ENCODE measurements around the gene SLC24A4. TPM values are rescaled to one million over a fixed set of nuclear protein-coding genes. Genes with fewer than 3 reads are reported as not detected.
A peak's percentile ranks its signal among the peaks of the same experiment; 100 is the strongest.

SLC24A4 gene
- total RNA-seq, 1 donor from 2014 or later, result not detected

DNA sequence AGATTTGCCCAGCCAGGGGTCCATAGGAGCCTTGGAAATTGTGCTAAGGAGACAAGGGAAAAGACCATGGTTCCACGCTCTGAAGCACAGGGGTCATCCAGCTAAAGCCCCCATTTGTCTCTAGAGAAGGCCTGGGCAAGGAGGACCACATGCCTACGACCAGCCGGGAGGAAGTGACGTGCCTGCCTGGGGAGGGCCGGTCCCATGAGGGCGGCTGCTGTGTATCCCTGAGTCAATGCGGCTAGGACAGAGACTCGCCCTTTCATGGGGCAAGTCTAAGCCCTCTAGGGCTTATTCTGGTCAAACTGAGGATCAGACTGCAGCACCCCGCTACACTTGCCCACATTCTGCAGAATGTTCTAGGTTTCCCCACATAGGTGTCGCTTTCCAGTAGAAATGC lies 170.1 kb downstream of the SLC24A4 start:
- DNase-seq (ENCODE audit: low spot score in 2 of 2, unreplicated experiment in 2 of 2), result peak in 1 of 2 experiments; percentile 16
- TF ChIP-seq, protein P1, sequence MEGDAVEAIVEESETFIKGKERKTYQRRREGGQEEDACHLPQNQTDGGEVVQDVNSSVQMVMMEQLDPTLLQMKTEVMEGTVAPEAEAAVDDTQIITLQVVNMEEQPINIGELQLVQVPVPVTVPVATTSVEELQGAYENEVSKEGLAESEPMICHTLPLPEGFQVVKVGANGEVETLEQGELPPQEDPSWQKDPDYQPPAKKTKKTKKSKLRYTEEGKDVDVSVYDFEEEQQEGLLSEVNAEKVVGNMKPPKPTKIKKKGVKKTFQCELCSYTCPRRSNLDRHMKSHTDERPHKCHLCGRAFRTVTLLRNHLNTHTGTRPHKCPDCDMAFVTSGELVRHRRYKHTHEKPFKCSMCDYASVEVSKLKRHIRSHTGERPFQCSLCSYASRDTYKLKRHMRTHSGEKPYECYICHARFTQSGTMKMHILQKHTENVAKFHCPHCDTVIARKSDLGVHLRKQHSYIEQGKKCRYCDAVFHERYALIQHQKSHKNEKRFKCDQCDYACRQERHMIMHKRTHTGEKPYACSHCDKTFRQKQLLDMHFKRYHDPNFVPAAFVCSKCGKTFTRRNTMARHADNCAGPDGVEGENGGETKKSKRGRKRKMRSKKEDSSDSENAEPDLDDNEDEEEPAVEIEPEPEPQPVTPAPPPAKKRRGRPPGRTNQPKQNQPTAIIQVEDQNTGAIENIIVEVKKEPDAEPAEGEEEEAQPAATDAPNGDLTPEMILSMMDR (IDR thresholded peaks at IDR 0.05; ENCODE audit: unreplicated experiment), result no peak
- H3K27me3 Mint-ChIP-seq (ENCODE audit: low read depth), result no peaks in the 10 kb centered on the region
- H3K27ac Mint-ChIP-seq, result no peak overlapping the region
- H3K36me3 Mint-ChIP-seq, result no peaks in the 10 kb centered on the region
- H3K4me1 Mint-ChIP-seq, result peaks cover 3% of the 10 kb centered on the region
- no peak overlapping the region for H3K4me3 Mint-ChIP-seq
- H3K9me3 Mint-ChIP-seq, result no peaks in the 10 kb centered on the region

DNA sequence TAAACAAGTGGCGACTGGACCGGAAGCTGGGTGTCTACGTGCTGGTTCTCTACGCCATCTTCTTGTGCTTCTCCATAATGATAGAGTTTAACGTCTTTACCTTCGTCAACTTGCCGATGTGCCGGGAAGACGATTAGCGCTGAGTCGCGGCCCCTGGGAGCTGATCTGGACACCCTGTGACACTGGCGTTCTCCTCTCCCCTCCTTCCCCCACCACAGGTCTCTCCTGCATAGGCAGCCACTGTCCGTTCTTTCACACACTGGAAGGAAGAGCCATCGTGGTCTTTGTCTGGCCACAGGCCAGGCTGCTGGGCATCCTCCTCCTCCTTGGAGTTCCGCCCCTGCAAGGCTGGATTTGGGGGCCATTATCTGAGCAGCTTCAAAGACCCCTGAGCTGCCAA lies 170.5 kb downstream of the SLC24A4 start:
- DNase-seq (ENCODE audit: low spot score in 2 of 2, unreplicated experiment in 2 of 2), result peak in 1 of 2 experiments; percentile 19
- no peaks in the 10 kb centered on the region for H3K27me3 Mint-ChIP-seq (ENCODE audit: low read depth)
- H3K9me3 Mint-ChIP-seq, result no peaks in the 10 kb centered on the region
- no peak overlapping the region for H3K4me3 Mint-ChIP-seq
- H3K36me3 Mint-ChIP-seq, result no peaks in the 10 kb centered on the region
- no peak overlapping the region for H3K27ac Mint-ChIP-seq
- TF ChIP-seq, protein P1 (IDR thresholded peaks at IDR 0.05; ENCODE audit: unreplicated experiment), result no peak
- H3K4me1 Mint-ChIP-seq, result peaks cover 3% of the 10 kb centered on the region

DNA sequence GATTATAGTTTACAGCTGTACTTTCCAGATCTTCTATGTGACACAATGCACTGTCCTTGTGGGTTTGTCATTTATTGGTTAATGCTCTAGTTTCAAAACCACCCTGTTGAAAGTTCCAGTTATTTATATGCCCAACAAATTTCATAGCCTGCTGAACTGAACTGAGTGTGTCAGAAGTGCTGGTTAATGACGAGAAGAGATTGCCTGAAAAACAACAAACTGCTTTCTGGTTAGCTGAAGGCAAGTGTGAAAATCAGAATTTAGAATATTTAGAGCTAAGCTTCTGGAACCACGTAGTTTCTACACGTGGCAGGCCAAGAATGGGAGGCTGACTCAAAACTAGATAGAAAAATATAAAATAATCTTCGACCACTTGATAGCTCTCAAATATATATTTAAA lies 171.5 kb downstream of the SLC24A4 start:
- TF ChIP-seq, protein P1 (IDR thresholded peaks at IDR 0.05; ENCODE audit: unreplicated experiment), result no peak
- no peaks in the 10 kb centered on the region for H3K9me3 Mint-ChIP-seq
- H3K27ac Mint-ChIP-seq, result no peak overlapping the region
- no peak for DNase-seq (ENCODE audit: low spot score in 2 of 2, unreplicated experiment in 2 of 2)
- no peaks in the 10 kb centered on the region for H3K27me3 Mint-ChIP-seq (ENCODE audit: low read depth)
- no peaks in the 10 kb centered on the region for H3K36me3 Mint-ChIP-seq
- peaks cover 3% of the 10 kb centered on the region for H3K4me1 Mint-ChIP-seq
- H3K4me3 Mint-ChIP-seq, result no peak overlapping the region

DNA sequence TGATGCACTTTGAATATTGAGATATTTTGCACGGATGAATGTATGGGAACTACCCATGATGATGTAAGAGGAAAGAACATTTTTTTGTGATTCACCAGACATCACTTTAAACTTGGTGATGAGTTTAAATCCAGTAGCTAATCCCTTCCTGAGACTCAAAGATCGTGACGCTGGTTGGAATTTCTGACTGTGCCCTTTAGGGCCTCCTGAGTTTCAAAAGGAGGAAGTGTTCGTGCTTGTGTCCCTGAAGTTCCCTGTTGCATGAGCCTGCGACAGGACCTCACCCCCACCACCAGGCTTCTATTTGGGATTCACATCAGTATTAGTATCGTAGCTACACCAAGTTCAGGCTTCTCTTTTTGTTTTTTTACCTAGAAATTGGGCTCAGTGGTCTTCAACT lies 172.1 kb downstream of the SLC24A4 start:
- Mint-ChIP-seq H3K36me3 (no peaks in the 10 kb centered on the region), H3K9me3 (no peaks in the 10 kb centered on the region), H3K4me1 (peaks cover 3% of the 10 kb centered on the region), H3K4me3 (no peak overlapping the region), H3K27me3 (ENCODE audit: low read depth) (no peaks in the 10 kb centered on the region), H3K27ac (no peak overlapping the region)
- DNase-seq (ENCODE audit: low spot score in 2 of 2, unreplicated experiment in 2 of 2), result no peak
- TF ChIP-seq, protein P1 (IDR thresholded peaks at IDR 0.05; ENCODE audit: unreplicated experiment), result no peak

DNA sequence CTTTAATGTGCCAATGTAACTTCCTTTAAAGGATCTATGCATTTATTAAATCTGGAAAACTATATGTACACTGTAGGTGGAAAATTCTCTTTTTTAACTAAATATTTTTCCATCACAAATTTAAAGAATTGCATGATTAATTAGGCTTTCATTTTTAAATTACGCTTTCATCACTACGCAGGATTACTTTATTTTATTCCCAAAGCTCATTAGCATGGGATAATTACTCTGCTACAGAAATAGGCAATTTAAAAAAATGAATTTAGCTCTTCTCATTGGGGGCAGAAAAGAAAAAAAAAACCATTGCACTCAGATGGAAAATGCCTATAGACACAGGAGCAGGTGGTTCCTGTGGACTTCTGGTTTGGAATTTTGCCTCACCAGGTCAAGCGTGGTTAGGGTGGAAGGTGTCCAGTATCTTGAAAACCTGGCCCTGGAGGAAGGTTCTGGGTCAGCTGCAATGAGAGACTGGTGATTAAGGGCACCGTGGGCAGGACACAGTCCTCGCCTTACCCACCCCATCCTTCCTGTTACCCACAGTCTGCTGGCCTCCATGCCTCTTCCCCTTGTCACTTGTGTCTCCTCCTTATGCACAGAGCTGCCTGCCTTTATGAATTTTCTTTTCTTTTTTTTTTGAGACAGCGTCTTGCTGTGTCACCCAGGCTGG lies 173.4 kb downstream of the SLC24A4 start:
- peaks cover 3% of the 10 kb centered on the region for H3K4me1 Mint-ChIP-seq

More for the DNA sequence above, 173.4 kb downstream of the SLC24A4 start:
- Mint-ChIP-seq H3K27ac (no peak overlapping the region), H3K27me3 (ENCODE audit: low read depth) (no peaks in the 10 kb centered on the region), H3K4me3 (no peak overlapping the region), H3K36me3 (no peaks in the 10 kb centered on the region), H3K9me3 (no peaks in the 10 kb centered on the region)
- TF ChIP-seq, protein P1 (IDR thresholded peaks at IDR 0.05; ENCODE audit: unreplicated experiment), result no peak
- no peak for DNase-seq (ENCODE audit: low spot score in 2 of 2, unreplicated experiment in 2 of 2)
